BJ (cell line): ENCODE results near the gene KMT5B. TPM values are rescaled to one million over a fixed set of nuclear protein-coding genes. Genes with fewer than 3 reads are reported as not detected.
A peak's percentile ranks its signal among the peaks of the same experiment; 100 is the strongest.

ENCODE experiments used
- CTCF ChIA-PET: fragments of 350-600 bp; formaldehyde crosslinking; extraction: SDS; loops from one replicate; lab custom pipeline; 2021; ENCODE audit warnings: antibody characterized with exemption, inconsistent platforms; lab: Yijun Ruan, JAX
- POLR2A ChIA-PET: fragments of 300-600 bp; sonication (Branson Sonifier 250); formaldehyde crosslinking; extraction: SDS; loops from one replicate; lab custom pipeline; 2021; ENCODE audit warnings: antibody characterized with exemption; lab: Charles Lee
- DNase-seq: peaks from one replicate; pipeline ENCODE4 v3.0.0-alpha.2; 2011; ENCODE audit warnings: low read depth
- H3K27me3 ChIP-seq: 2 replicates; pipeline ENCODE4 v1.6.0; 2011; ENCODE audit warnings: low read length; ENCODE audit not compliant: control insufficient read depth, insufficient read depth
- H3K36me3 ChIP-seq: 2 replicates; pipeline ENCODE4 v1.5.1; 2011; ENCODE audit warnings: low read length; ENCODE audit not compliant: control insufficient read depth, insufficient read depth
- H3K4me3 ChIP-seq: 2 replicates; pipeline ENCODE4 v1.5.1; 2011; ENCODE audit warnings: low read depth, mild to moderate bottlenecking, control low read depth, low read length
- polyA plus RNA-seq: library from polyadenylated mRNA; depleted of rRNA; stranded (reverse); fragments of >200 nt; gene quantifications from 2 replicates; pipeline ENCODE4 v1.2.3, GENCODE V29; 2011
- TF ChIP-seq, protein P1 (sequence below): IDR thresholded peaks from 2 replicates; pipeline ENCODE4 v1.5.1; 2011; ENCODE audit warnings: low read depth, mild to moderate bottlenecking, control low read depth, inconsistent platforms, low read length, moderate library complexity; ENCODE audit not compliant: insufficient read depth

Gene KMT5B
- polyA plus RNA-seq, 1 experiment, result 7.3 TPM

DNA sequence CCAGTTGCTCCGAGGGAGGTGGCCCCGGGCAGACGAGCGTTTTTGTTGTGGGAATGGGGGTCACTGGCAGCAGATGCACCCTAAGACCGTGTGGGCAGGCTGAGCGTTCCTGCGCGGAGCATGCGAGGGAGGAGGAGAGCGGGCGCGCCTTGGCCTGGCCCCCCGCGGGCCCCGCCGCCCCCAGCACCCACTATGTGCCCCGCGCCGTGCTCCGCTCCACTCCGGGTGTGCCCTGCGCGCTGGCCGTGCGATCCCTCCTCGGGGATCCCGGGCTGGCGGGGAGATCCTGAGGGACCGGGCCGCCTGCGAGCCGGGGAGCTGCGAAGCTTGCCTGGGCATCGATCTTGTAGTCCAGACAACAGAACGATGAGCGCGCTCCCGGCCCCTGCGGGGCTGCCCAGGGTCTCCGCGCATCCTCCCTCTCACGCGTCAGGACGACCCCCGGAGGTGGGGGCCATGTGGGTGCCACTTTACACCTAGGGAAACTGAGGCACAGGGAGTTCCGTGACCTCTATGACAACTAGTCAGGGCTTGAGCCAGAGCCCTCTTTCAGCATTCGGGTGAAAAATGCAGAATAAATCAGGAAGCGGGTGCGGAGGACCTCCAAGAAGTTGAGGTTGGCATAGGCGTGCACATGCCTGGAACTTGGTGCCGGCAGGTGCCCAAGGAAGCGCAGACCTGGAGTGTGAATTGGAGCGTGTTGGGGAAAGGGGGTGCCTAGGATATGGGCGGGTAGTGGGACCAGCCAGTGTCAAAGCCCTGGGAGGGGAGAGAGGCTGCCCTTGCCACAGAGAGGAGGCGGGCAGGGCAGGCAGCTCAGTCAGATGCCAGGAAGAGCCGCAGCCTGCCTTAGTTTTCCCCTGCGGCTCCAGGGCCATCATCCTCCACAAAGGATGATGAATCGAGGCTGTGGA lies 1.3 kb upstream of the KMT5B start:
- H3K36me3 ChIP-seq, result no peaks in the 10 kb centered on the region
- peaks cover 5% of the 10 kb centered on the region; the same call in 1 of the 2 replicates for H3K27me3 ChIP-seq
- no peak for DNase-seq
- TF ChIP-seq, protein P1, sequence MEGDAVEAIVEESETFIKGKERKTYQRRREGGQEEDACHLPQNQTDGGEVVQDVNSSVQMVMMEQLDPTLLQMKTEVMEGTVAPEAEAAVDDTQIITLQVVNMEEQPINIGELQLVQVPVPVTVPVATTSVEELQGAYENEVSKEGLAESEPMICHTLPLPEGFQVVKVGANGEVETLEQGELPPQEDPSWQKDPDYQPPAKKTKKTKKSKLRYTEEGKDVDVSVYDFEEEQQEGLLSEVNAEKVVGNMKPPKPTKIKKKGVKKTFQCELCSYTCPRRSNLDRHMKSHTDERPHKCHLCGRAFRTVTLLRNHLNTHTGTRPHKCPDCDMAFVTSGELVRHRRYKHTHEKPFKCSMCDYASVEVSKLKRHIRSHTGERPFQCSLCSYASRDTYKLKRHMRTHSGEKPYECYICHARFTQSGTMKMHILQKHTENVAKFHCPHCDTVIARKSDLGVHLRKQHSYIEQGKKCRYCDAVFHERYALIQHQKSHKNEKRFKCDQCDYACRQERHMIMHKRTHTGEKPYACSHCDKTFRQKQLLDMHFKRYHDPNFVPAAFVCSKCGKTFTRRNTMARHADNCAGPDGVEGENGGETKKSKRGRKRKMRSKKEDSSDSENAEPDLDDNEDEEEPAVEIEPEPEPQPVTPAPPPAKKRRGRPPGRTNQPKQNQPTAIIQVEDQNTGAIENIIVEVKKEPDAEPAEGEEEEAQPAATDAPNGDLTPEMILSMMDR, result no peak
- H3K4me3 ChIP-seq, result peak overlapping the region; percentile 96
- ChIA-PET POLR2A (no interaction called here), CTCF (interaction anchor here (0.9 to 3.4 kb wide), 5 partner anchors 20 to 232 kb away, joined by 3 to 12 read pairs (median 4); no protein-coding TSS in a partner anchor)

DNA sequence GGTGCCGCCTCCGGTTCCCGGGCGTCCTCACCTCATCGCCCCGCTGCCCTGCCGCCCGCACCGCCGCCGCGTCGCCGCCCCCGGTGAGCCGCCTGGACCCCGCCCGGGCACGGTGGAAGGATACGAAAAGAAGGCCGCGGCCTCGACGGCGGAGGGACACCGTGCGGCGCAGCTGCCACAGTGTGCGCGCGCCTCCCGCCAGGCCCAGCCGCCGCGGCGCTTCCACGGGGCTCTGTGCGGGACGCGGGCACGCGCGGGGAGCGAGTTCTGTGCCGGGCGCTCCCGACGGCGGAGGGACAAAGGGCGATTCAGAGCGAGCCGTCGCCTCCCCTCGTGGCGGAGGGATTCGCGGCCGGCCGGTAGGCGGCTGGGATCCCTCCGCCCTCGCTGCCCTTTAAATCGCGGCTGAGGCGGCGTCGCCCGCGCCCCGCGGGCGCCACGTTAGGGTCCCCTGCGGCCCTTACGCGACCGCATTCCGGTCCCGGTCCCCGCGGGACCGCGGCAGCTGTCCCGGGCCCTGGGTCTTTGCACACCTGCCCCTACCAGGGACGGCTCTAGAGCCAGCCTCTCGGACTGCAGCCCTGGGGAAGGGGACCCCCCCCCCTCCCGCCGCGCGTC lies 568 bp upstream of the KMT5B start:
- ChIA-PET POLR2A (no interaction called here), CTCF (interaction anchor here (0.9 to 3.4 kb wide), 3 partner anchors 20 to 52 kb away, joined by 3 to 12 read pairs (median 4); no protein-coding TSS in a partner anchor)
- Histone ChIP-seq H3K36me3 (no peaks in the 10 kb centered on the region), H3K27me3 (peaks cover 5% of the 10 kb centered on the region; the same call in 1 of the 2 replicates), H3K4me3 (peak overlapping the region; percentile 96)
- DNase-seq, result peak; percentile 33
- TF ChIP-seq, protein P1, result no peak

DNA sequence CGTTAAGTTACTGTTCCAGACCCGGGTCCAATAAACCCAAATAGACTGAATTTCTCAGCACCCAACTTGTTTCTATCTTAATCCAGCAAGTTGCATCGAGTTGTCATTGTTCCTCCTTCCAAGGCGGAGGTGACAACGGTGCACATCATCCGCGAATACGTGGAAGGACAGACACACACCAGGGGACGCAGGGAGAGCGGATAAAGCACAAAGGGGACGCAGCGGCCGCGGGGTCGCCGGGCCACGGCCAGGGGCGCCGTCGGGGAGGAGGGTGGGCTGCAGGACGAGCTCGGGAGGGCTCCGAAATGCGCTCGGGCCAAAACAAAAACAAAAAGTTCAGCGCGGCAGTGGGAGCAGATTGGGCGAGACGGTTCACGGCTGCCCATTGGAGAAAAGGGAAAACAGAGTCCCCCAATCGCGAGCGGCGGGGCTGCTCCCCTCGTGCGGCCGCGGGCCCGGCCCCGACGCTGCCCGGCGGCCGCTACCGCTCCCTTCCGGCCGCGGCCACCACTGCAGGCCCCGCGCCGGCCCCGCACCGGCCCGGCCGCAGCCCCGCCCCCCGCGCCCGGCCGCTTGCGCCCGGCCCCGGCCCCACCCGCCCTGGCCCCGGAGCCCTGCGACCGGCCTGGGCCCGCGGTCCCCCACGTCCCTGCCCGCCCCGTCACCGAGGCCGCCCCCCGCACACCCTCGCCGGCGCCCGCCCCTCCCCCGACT lies 518 bp downstream of the KMT5B start:
- Histone ChIP-seq H3K27me3 (peaks cover 5% of the 10 kb centered on the region; the same call in 1 of the 2 replicates), H3K4me3 (peak overlapping the region; percentile 96), H3K36me3 (no peaks in the 10 kb centered on the region)
- ChIA-PET CTCF (interaction anchor here (0.9 to 5.4 kb wide), 3 partner anchors 9 to 85 kb away, joined by 3 to 34 read pairs (median 4); no protein-coding TSS in a partner anchor), POLR2A (interaction anchor here (0.6 kb wide), 1 partner anchor 360 kb away, joined by 3 read pairs; no protein-coding TSS in a partner anchor)
- DNase-seq, result no peak
- TF ChIP-seq, protein P1, result no peak

DNA sequence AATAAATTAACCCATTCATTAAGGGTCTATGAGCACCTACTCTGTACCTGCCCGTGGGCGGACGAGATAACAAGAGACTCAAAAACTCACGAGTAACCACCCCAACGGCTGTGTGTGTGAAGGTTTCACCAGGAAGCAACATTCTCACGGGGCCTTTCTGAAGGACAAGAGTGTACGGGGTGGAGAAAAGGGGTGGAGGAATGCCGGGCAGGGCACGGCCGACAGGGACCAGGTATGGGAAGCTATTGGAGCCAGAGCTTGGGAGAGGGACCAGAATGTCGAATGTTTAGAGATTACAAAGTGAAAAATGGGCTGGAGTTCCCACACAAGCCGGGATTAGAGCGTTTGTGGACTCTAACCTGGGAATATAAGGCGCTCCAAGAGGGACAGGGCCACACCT lies 1.6 kb downstream of the KMT5B start:
- H3K36me3 ChIP-seq, result no peaks in the 10 kb centered on the region
- H3K4me3 ChIP-seq, result peak overlapping the region; percentile 96
- DNase-seq, result no peak
- TF ChIP-seq, protein P1, result no peak
- POLR2A ChIA-PET, result no interaction called here
- CTCF ChIA-PET, result interaction anchor here (0.7 to 5.4 kb wide), 7 partner anchors 46 to 237 kb away, joined by 3 to 34 read pairs (median 4); no protein-coding TSS in a partner anchor
- H3K27me3 ChIP-seq, result peaks cover 3% of the 10 kb centered on the region; the same call in 1 of the 2 replicates
